NB4 (cell line): ENCODE results near the gene SPATA3.

ENCODE experiments used
- CTCF ChIP-seq: IDR thresholded peaks from one replicate; pipeline ENCODE4 v1.5.1; 2012; ENCODE audit warnings: low read depth, low read length
- POLR2A ChIP-seq: IDR thresholded peaks from 2 replicates; pipeline ENCODE4 v1.6.1; 2011; ENCODE audit warnings: mild to moderate bottlenecking; ENCODE audit not compliant: insufficient read length; ENCODE audit errors: extremely low read depth

GRCh38 chr2:231015478-231015877, 19.6 kb downstream of the SPATA3 start:
- TF ChIP-seq CTCF (no peak), POLR2A (no peak)
